Measurements from ENCODE around the gene ADGRG7.
"Not testable (repeated sequence)": the region's sequence is repeated elsewhere in the genome, so short reads cannot be mapped to it uniquely, and the experiment has no call there.

The ADGRG7 gene

GRCh38 chr3:100662113-100662823 is 52.9 kb downstream of the ADGRG7 start:
- DNase-seq (ENCODE audit: low spot score), result no peak
- Histone ChIP-seq H3K27ac (no peak overlapping the region), H3K4me3 (no peak overlapping the region)
- TF ChIP-seq CTCF (IDR thresholded peaks at IDR 0.05), result no peak

DNA sequence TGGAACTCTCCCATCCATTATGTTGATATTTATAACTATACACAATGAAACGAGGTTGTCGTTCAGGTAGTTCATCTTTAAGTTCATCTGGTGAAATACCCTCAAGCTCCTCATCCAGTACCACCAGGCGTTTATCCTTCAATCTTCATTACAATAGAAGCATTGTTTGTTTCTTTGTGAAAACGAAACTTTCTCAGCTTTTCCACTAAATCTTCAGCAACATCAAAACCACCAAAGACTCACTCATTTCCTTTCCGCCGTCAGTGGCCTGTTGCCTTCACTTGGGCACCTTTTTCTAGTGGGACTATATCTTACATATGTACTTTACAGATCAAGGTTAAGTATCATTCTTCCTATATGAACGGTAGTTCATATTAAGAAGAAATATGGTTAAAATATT is 55.8 kb downstream of the ADGRG7 start:
- Histone ChIP-seq H3K4me3 (no peak overlapping the region), H3K27ac (no peak overlapping the region)
- DNase-seq (ENCODE audit: low spot score), result no peak
- no peak for TF ChIP-seq CTCF (IDR thresholded peaks at IDR 0.05)

- not testable (repeated sequence) for DNase-seq (ENCODE audit: low spot score); H3K27ac ChIP-seq; H3K4me3 ChIP-seq
These were observed 57.3 kb downstream of the ADGRG7 start for GRCh38 chr3:100666699-100667098.

DNA sequence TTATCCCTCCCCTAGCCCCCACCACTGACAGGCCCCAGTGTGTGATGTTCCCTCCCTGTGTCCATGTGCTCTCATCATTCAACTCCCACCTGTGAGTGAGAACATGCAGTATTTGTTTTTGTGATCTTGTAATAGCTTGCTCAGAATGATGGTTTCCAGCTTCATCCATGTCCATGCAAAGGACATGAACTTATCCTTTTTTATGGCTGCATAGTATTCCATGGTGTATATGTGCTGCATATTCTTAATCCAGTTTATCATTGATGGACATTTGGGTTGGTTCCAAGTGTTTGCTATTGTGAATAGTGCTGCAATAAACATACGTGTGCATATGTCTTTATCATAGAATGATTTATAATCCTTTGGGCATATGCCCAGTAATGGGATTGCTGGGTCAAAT is 57.9 kb downstream of the ADGRG7 start:
- H3K4me3 ChIP-seq; H3K27ac ChIP-seq; DNase-seq (ENCODE audit: low spot score): not testable (repeated sequence)

DNA sequence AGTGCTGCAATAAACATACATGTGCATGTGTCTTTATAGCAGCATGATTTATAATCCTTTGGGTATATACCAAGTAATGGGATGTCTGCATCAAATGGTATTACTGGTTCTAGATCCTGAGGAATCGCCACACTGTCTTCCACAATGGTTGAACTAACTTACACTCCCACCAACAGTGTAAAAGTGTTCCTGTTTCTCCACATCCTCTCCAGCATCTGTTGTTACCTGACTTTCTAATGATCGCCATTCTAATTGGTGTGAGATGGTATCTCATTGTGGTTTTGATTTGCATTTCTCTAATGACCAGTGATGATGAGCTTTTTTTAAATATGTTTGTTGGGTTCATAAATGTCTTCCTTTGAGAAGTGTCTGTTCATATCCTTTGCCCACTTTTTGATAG is 61.6 kb downstream of the ADGRG7 start:
- not testable (repeated sequence) for H3K4me3 ChIP-seq; DNase-seq (ENCODE audit: low spot score); H3K27ac ChIP-seq

DNA sequence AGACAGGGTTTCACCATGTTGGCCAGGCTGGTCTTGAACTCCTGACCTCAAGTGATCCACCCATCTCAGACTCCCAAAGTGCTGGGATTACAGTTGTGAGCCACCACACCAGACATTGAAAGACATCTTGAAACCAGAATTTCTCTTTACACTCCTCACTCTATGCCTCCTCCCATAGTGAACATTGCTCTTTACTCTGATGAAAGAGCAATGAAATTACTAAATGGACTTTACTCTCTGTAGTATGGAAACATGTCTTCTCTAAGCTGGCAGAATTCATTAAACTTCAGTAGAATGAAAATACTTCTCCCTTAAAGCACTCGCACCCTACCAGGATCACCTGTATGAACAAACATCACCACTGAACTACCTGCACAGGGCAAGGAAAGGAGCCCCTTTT is 72.1 kb downstream of the ADGRG7 start:
- no peak for TF ChIP-seq CTCF (IDR thresholded peaks at IDR 0.05)

DNA sequence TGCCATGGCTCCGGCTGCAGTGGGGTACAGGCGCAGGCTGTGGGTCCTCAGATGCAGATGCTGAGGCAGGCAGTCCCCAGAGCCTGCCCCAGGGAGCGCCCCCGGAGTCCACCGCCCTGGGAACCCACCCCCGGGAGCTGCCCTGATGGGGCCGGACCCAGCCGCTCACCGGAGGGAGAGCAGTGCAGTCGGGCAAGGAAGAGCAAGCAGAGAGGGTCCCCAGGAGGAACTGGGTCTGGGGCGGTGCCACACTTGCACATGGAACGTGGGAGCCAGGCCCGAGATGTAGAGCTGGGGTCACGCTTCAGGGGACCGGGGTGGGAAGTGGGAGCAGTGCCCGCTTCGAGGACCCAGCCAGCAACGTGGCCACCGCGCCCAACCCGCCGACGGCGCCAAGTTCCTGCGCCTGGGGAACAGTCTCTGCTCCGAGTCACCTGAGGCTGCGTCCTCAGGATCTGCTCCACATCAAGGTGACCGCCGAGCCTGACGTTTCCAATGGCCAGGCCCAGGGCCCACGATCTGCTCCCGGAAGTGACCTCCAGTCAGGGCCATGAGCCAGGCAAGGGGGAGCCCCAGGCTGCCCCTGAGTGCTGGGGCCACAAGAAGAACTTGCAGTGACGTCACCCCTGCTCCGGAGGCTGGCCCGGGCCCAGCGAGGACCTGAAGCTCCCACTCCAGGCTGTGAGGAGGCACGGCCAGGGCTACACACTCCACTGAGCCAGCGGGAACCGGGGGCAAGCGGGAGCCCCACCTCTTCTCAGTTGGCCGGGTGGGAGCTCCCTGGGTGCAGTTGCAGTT is 72.9 kb downstream of the ADGRG7 start:
- DNase-seq (ENCODE audit: low spot score), result no peak
- peak overlapping the region; percentile 10 for H3K4me3 ChIP-seq
- no peak for TF ChIP-seq CTCF (IDR thresholded peaks at IDR 0.05)

More for the DNA sequence above, 72.1 kb downstream of the ADGRG7 start:
- no peak for DNase-seq (ENCODE audit: low spot score)
- Histone ChIP-seq H3K4me3 (no peak overlapping the region), H3K27ac (no peak overlapping the region)

DNA sequence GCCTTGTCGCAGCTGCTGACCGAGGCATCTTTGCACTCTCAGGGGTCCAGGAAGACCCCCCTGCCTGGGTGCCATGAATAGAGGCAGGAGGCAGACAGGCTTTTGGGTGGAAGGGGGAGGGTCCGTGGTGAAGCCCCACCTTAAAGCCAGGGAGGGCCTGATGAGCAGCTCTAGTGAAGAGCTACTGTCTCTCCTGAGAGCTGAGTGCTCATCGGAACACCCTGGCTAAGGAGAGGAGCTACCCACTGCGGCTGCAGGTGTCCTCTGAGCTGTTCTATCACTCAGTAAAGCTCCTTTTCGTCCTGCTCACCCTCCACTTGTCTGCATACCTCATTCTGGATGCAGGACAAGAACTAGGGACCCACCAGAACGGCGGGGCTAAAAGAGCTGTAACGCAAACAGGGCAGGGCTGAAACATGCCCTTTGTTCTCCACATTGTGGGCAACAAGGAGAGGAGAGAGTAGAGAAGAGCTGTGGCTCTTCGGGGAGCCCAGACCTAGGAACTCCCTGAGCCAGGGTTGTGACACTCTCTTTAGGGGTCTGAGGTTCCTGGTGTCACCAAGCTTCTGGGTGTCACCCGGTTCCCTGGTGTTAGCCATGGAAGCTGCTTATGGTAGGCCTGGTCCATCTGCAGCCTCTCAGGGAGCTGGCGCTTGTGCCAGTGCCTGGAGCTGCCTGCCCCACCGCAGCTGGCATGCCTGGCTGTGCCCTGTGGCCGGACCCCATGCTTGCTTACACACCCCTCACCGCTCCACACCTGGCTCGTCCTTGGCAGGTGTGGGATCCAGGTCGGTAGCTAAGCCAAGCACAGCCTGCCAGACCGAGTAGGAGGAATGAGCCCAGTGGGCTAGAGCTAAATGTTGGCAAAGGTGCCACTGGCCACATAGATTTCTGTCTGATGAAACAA is 73.7 kb downstream of the ADGRG7 start:
- DNase-seq (ENCODE audit: low spot score), result no peak
- TF ChIP-seq CTCF (IDR thresholded peaks at IDR 0.05), result no peak
- H3K27ac ChIP-seq, result no peak overlapping the region
- peak overlapping the region; percentile 10 for H3K4me3 ChIP-seq

More for the DNA sequence above, 72.9 kb downstream of the ADGRG7 start:
- H3K27ac ChIP-seq, result no peak overlapping the region
